ENCODE data around the gene GSTP1.
"Not testable (repeated sequence)": the region's sequence is repeated elsewhere in the genome, so short reads cannot be mapped to it uniquely, and the experiment has no call there.

Gene GSTP1

DNA sequence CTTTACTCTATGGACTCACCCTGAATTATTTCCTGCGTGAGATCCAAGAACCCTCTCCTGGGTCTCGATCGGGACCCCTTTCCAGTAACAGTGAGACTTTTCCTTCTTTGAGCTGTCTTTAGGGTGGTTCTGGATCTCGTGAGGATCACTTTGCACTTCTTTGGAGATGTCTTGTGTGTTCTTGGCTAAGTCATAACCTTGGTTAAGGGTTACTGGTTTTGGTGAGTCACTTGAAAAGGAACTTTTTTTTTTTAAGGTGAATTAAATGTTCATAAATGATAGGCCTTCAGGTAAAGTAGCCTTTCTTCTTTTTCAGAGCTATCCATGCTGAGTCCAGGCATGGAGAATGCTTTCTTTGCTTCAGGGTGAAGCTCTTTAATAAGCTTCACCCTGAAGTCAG lies 19.4 kb upstream of the GSTP1 start:
- no peak for DNase-seq

DNA sequence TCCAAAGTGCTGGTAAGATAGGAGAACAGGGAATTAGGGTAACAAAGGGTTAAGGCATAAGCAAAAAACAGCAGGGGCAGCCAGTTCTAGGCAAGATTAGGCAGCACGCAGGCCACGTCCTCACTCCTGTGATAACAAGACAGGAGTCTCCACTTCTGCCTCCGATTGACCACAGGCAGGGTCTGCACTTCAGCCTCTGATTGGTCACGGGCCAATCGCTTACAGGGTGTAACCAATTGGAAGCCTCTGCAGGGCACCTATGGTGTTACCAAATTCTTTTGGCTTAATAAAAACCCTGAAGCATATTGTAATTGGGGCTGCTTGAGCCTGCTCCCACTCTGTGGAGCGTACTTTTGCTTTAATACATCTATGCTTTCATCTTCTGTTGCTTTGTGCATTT lies 12.2 kb upstream of the GSTP1 start:
- DNase-seq, result no peak

DNA sequence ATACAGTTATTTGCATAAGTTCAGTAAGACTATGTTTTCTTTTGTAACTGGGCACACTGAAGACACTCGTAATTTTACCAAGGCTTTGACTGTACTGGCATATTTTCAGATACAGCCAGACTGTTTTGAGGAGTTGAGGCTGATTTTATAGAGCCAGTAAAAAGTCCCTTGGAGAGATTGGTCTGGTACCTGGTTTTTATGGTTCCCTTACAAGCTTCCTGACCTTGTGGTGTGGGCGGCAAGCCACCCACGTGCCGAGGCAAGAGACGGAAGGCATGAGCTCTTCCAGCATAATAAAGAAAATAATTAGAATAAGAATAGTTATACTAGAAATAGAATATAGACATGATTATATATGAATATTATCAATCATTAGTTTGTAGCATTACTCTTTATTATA lies 11.3 kb upstream of the GSTP1 start:
- no peak for DNase-seq

DNA sequence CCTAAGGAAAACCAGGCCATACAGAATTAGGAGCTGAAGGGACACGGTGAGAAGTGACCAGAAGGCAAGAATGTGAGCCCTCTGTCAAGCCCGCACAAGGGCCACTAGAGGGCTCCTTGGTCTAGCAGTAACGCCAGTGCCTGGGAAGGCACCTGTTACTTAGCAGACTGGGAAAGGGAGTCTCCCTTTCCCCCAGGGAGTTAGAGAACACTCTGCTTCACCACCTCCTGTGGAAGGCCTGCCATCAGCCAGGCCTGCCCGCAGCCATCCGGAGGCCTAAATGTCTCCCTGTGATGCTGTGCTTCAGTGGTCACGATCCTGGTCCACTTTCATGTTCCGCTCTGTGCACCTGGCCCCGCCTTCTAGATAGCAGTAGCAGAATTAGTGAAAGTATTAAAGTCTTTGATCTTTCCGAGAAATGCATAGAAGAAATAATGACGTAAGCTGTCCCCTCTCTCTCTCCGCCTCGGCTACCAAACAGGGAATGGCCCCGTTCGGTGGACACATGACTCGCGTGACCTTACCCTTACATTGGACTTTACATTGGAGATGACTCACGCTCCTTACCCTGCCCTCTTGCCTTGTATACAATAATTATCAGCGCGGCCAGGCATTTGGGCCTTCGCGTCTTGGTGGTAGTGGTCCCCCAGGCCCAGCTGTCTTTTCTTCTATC lies 10.7 kb upstream of the GSTP1 start:
- DNase-seq, result no peak

DNA sequence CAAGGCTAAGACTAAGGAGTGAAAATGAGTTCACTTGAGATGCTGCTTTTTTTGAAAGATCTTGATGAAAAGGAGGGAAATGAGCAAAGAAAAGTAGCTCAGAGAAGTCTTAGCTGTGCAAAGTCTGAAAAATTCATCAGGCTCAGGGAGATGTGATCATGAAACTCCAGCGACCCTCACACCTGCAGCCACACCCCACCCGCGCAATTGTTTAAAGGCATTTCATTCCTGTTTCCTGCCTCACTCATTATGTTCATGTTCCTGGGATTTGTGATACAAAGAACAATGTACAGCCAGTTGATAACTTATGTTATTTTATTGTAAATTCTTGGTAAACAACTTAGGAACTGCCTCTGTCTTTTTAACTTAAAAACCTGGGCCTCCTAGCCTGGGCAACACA lies 8.7 kb upstream of the GSTP1 start:
- no peak for DNase-seq

DNA sequence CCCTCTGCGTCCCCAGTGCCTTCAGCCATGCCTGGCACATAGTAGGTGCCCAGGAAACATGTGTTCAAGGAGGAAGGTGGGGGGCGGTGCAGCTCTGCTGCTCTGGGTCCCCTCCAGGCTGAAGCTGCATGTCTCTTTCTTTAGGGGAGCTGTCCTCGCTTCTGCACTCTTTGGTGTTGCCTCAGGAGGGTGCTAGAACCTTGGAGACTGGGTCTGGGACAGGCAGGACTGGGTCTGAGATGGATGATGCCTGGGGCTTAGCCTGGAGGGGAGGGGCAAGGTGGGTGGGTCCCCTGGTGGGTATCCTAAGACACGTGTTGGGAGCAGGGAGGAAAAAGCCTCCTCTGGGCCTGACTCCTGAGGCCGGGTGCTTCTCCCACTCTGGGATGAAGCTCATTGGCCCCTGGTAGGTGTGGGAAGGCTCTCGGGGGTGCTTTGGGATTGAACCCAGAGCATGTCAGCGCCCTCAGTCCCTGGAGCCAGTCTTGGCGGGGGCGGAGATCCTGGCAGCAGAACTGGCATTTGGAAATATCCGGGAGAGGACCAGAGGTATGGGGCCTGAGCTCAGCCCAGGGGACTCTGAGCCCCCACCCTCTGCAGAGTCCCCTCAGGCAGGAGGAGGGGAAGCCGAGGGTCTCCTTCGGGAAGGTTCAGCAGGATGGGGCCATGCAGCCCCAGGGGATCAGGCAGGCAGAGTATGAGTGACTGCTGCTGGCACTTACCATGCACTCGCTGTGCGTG lies 6.7 kb upstream of the GSTP1 start:
- DNase-seq, result no peak

DNA sequence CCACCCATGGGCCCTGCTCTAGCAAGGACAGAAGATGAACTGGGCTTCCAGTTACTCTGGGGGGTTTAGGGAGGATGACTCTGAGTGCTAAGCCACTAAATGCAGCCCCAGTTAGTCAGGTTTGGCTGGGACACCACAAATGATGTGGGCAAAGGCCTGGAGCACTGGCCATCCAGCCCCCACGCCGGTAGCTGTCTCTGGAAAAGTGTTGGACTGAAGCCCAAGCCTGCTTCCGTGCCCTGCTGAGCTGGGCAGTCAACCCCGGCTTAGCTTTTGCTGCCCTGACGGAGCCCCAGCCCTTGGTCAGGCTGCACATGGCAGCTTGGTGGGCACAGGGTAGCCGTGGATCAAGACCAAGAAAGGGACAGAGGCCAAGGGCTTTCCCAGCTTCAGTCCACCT lies 5.7 kb upstream of the GSTP1 start:
- no peak for DNase-seq

DNA sequence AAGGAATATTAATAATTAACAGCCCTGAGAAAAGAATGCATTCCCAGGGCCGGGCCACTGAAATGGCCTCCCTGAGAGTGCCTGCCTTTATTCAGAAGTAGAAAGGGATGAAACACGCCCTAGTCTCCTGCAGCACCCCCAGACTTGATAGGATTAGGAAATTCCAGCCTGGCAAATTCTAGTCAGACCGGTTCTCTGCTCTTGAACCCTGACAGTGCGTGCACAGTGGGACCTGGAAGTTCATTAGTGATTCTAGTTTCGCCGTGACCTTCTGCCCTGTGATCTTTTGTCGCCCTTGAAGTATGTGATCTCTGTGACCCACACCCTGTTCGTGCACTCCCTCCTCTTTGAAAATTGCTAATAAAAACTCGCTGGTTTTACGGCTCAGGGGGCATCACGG lies 2.1 kb upstream of the GSTP1 start:
- no peak for DNase-seq

DNA sequence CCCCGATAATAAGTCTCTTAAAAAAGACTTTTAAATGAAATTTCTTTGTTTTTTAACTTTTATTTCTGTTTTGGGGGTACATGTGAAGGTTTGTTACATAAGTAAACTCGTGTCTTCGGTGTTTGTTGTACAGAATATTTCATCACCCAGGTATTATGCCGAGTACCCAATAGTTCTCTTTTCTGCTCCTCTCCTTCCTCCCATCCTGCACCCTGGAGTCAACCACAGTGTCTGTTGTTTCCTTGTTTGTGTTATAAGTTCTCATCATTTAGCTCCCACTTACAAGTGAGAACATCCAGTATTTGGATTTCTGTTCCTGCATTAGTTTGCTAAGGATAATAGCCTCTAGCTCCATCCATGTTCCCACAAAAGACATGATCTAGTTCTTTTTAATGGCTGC lies 1.6 kb upstream of the GSTP1 start:
- DNase-seq, result no peak

DNA sequence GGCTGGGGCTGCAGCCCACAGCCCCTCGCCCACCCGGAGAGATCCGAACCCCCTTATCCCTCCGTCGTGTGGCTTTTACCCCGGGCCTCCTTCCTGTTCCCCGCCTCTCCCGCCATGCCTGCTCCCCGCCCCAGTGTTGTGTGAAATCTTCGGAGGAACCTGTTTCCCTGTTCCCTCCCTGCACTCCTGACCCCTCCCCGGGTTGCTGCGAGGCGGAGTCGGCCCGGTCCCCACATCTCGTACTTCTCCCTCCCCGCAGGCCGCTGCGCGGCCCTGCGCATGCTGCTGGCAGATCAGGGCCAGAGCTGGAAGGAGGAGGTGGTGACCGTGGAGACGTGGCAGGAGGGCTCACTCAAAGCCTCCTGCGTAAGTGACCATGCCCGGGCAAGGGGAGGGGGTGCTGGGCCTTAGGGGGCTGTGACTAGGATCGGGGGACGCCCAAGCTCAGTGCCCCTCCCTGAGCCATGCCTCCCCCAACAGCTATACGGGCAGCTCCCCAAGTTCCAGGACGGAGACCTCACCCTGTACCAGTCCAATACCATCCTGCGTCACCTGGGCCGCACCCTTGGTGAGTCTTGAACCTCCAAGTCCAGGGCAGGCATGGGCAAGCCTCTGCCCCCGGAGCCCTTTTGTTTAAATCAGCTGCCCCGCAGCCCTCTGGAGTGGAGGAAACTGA lies 731 bp downstream of the GSTP1 start:
- no peak for DNase-seq

DNA sequence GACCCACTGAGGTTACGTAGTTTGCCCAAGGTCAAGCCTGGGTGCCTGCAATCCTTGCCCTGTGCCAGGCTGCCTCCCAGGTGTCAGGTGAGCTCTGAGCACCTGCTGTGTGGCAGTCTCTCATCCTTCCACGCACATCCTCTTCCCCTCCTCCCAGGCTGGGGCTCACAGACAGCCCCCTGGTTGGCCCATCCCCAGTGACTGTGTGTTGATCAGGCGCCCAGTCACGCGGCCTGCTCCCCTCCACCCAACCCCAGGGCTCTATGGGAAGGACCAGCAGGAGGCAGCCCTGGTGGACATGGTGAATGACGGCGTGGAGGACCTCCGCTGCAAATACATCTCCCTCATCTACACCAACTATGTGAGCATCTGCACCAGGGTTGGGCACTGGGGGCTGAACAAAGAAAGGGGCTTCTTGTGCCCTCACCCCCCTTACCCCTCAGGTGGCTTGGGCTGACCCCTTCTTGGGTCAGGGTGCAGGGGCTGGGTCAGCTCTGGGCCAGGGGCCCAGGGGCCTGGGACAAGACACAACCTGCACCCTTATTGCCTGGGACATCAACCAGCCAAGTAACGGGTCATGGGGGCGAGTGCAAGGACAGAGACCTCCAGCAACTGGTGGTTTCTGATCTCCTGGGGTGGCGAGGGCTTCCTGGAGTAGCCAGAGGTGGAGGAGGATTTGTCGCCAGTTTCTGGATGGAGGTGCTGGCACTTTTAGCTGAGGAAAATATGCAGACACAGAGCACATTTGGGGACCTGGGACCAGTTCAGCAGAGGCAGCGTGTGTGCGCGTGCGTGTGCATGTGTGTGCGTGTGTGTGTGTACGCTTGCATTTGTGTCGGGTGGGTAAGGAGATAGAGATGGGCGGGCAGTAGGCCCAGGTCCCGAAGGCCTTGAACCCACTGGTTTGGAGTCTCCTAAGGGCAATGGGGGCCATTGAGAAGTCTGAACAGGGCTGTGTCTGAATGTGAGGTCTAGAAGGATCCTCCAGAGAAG lies 1.6 kb downstream of the GSTP1 start:
- no peak for DNase-seq

DNA sequence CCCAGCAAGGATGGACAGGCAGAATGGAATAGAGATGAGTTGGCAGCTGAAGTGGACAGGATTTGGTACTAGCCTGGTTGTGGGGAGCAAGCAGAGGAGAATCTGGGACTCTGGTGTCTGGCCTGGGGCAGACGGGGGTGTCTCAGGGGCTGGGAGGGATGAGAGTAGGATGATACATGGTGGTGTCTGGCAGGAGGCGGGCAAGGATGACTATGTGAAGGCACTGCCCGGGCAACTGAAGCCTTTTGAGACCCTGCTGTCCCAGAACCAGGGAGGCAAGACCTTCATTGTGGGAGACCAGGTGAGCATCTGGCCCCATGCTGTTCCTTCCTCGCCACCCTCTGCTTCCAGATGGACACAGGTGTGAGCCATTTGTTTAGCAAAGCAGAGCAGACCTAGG lies 2.3 kb downstream of the GSTP1 start:
- no peak for DNase-seq

DNA sequence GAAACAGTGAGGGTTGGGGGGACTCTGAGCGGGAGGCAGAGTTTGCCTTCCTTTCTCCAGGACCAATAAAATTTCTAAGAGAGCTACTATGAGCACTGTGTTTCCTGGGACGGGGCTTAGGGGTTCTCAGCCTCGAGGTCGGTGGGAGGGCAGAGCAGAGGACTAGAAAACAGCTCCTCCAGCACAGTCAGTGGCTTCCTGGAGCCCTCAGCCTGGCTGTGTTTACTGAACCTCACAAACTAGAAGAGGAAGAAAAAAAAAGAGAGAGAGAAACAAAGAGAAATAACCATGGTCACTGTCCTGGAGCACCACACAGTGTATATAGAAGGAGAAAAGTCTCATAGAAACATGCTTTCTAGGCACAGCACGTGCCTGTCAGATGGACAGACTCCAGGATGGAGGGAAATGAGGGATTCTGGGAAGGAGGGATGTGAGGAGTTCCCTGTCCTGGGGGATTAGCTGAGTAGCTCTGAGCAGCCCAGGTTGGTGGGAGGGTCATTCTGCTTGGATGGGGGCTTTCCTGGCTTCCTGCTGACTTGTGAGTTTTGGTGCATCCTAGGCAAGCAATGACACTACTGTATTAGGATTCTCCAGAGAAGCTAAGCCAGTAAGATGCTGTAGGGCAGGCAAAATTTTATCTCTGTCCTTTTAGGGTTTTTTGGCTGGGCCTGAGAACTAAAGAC lies 3.1 kb downstream of the GSTP1 start:
- no peak for DNase-seq

DNA sequence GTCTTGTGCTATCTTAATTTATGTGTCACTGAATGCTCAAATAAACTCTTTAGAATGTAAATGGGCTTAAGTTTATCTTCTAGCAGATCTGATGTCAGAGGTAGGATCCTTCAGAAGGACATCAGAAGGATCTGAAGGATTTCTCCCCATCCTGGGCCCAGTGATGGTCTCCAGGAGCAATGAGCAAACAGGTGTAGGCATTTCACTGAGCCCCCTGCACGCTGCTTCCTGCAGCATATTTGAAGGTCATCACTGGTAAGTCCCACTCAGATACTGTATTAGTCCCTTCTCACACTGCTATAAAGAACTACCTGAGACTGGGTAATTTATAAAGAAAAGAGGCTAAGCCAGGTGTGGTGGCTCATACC lies 4.5 kb downstream of the GSTP1 start:
- DNase-seq, result no peak

DNA sequence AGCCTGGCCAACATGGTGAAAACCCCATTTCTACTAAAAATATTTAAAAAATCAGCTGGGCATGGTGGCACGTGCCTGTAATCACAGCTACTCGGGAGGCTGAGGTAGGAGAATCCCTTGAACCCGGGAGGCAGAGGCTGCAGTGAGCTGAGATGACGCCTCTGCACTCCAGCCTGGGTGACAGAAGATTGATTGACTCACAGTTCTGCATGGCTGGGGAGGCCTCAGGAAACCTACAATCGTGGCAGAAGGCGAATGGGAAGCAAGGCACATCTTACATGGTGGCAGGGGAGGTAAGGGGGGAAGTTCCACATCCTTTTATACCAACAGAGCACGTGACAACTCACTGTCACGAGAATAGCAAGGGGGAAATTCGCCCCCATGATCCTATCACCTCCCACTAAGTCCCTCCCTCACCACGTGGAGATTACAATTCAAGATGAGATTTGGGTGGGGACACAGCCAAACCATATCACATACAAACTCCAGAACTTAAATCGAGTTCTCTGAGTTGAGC lies 5.3 kb downstream of the GSTP1 start:
- not testable (repeated sequence) for DNase-seq

DNA sequence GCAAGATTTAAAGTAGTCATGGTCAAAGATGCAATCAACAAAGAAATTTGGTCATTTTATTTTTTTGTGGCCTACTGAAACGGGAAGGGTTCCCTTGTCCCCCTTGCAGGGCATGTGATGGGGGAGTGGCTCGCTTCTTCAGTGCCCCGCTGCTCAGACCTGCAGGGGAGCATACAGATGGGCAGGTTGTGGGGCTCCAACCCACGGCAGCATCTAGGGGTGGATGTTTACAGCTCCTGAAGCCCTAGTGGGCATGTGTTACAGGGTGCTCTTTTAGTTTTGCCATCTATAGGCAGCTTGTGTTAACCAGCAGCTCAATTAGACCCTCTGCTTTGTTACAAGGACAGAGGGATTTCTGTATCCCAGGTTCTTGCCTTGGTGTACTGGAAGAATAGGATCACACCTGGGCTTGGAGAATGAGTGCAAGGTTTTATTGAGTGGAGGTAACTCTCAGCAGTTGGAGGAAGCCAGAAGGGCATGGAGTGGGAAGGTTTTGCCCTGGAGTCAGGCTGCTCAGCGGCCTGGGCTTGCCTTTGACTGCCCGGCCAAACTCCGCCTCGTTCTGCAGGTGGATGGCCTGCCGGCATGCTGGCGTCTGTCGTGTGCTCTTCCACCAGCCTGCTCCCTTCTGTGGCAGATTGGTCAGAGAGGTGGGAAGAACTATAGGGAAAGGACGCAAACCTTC lies 9.4 kb downstream of the GSTP1 start:
- no peak for DNase-seq

DNA sequence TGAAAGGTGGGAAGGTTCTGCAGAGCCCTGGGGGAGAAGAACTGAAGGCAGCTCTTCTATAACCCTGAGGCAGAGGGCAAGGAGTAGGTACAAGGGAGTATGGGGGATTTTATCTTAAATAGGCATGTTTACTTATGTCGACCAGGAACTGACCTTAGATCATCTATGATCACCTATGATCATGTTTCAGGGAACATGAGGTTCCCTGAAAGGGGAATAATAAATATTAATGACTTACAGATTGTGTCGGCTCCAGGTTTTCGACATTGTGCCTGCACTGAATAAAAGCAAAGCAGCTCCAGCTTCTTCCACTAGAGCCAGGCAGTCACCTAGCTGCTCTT lies 9.9 kb downstream of the GSTP1 start:
- no peak for DNase-seq

DNA sequence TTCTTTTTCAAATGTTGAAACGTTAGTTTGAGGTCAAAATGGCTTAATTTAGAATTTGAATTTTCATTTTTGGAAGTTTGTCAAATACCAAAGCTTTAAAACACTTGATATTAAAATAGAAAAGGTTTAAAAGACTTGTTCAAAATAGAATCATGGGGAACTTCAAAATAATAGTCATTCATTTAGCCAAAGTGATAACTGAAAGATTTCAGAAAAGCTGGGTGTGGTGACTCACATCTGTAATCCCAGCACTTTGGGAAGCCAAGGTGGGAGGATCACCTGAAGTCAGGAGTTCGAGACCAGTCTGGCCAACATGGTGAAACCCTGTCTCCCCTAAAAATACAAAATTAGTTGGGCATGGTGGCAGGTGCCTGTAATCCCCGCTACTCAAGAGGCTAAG lies 10.9 kb downstream of the GSTP1 start:
- DNase-seq, result no peak

DNA sequence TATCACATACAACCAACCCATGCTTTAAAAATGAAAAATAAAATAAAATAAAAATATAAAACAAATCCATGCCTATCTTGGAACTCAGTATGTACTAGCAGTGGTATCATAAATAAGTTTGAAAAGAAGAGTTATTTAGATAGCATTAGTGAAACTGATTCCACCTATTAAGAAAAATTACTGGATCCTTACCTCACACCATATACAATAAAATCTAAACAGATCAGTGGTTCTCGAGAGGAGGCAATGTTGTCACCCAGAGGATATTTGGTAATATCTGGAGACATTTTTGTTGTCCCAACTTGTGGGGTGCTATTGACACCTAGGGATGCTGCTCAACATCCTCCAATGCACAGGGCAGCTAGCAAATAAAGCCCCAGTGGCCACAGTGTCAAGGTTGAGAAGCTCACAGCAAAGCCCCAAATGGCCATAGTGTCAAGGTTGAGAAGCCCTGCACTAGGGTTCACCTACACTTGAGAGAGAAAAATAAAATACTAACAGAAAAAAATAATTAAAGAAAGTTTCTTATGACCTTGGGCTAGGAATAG lies 13.2 kb downstream of the GSTP1 start:
- DNase-seq, result no peak

DNA sequence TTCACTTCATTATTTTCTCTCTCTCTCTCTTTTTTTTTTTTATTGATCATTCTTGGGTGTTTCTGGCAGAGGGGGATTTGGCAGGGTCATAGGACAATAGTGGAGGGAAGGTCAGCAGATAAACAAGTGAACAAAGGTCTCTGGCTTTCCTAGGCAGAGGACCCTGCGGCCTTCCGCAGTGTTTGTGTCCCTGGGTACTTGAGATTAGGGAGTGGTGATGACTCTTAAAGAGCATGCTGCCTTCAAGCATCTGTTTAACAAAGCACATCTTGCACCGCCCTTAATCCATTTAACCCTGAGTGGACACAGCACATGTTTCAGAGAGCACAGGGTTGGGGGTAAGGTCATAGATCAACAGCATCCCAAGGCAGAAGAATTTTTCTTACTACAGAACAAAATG lies 13.8 kb downstream of the GSTP1 start:
- DNase-seq, result not testable (repeated sequence)

DNA sequence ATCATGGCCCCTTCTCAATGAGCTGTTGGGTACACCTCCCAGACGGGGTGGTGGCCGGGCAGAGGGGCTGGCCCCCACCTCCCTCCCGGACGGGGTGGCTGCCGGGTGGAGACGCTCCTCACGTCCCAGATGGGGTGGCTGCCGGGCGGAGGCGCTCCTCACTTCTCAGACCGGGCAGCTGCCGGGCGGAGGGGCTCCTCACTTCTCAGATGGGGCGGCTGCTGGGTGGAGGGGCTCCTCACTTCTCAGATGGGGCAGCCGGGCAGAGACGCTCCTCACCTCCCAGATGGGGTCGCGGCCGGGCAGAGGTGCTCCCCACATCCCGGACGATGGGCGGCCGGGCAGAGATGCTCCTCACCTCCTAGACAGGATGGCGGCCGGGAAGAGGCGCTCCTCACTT lies 14.4 kb downstream of the GSTP1 start:
- DNase-seq, result not testable (repeated sequence)

DNA sequence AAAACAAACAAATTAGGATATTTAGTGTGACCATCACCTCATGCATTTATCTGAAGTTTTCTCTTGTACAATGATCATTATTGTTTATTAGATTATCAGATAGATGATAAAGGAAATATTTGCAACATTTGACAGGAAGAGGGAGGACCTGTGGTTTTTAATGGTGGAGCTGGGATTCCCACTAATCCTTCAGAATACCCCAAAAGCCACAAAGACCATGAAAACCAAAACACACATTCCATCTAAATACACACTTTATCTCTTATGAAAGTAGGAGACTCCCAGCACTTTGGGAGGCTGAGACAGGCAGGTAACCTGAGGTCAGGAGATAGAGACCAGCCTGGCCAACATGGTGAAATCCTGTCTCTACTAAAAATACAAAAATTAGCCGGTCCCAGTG lies 15.5 kb downstream of the GSTP1 start:
- DNase-seq, result no peak
